ENCODE results near the gene SSTR3. TPM values are rescaled to one million over a fixed set of nuclear protein-coding genes. Genes with fewer than 3 reads are reported as not detected.

The SSTR3 gene
- total and polyA plus RNA-seq, 4 experiments from 2014 or later = 0.50 to 9.3 (median 4.8) TPM

- Histone ChIP-seq H3K9me3 (ENCODE audit: control insufficient read depth in 1 of 2, low read length in 2 of 2) (no peaks in the 10 kb centered on the region), H3K27me3 (ENCODE audit: insufficient read depth, low read length) (no peaks in the 10 kb centered on the region), H3K4me3 (ENCODE audit: low read length in 2 of 2) (peak overlapping the region; percentile 15 to 51), H3K4me1 (ENCODE audit: insufficient read depth, low read length) (peaks cover 73% of the 10 kb centered on the region), H3K27ac (ENCODE audit: low read depth, low read length) (peak overlapping the region; percentile 58), H3K36me3 (ENCODE audit: insufficient read depth, low read length) (peaks cover 5% of the 10 kb centered on the region)
- Mint-ChIP-seq H3K27ac (peak overlapping the region; percentile 87 to 98 (median 95)), H3K27me3 (no peaks in the 10 kb centered on the region), H3K36me3 (peaks cover 11 to 13% of the 10 kb centered on the region in 2 donors), H3K4me1 (peaks cover 58 to 79% (median 64%) of the 10 kb centered on the region in 4 donors), H3K4me3 (peak overlapping the region; percentile 67 to 90 (median 84)), H3K9me3 (peaks cover 0 to 3% (median 0%) of the 10 kb centered on the region in 8 donors)
- POLR2A ChIA-PET (ENCODE audit: partially characterized antibody) = interaction anchor here (0.6 to 12.4 kb wide), 17 partner anchors 13 to 266 kb away, joined by 3 to 646 read pairs (median 7); partner anchors contain the start of genes IL2RB, MFNG and RAC2
- DNase-seq = peak; percentile 86 to 96 (median 91)
- intact Hi-C loops (cut with micrococcal nuclease) = loop anchor here (1.0 to 2.0 kb wide), 4 partner anchors 11 to 42 kb away; no protein-coding TSS in a partner anchor
- CTCF ChIA-PET (ENCODE audit: partially characterized antibody) = interaction anchor here (0.7 to 5.5 kb wide), 10 partner anchors 9 to 140 kb away, joined by 3 to 62 read pairs (median 12); partner anchors contain the start of gene RAC2
Observed at GRCh38 chr22:37218771-37219411, 6.6 kb upstream of the SSTR3 start.

GRCh38 chr22:37218399-37218770, 6.1 kb upstream of the SSTR3 start:
- H3K27me3 Mint-ChIP-seq = no peaks in the 10 kb centered on the region
- H3K36me3 Mint-ChIP-seq = peaks cover 7 to 8% of the 10 kb centered on the region in 2 donors
- H3K27me3 ChIP-seq (ENCODE audit: insufficient read depth, low read length) = no peaks in the 10 kb centered on the region
- H3K9me3 ChIP-seq (ENCODE audit: control insufficient read depth in 1 of 2, low read length in 2 of 2) = no peaks in the 10 kb centered on the region
- ChIA-PET POLR2A (ENCODE audit: partially characterized antibody) (interaction anchor here (0.6 to 12.4 kb wide), 13 partner anchors 12 to 267 kb away, joined by 3 to 646 read pairs (median 11); partner anchors contain the start of genes MFNG and RAC2), CTCF (ENCODE audit: partially characterized antibody) (interaction anchor here (0.8 to 5.5 kb wide), 9 partner anchors 11 to 139 kb away, joined by 3 to 62 read pairs (median 19); partner anchors contain the start of gene RAC2)
- H3K27ac ChIP-seq (ENCODE audit: low read depth, low read length) = peak overlapping the region; percentile 58
- intact Hi-C loops (cut with micrococcal nuclease) = loop anchor here (2.0 kb wide), 1 partner anchor 42 kb away; no protein-coding TSS in a partner anchor
- DNase-seq = no peak
- H3K4me1 Mint-ChIP-seq = peaks cover 53 to 73% (median 59%) of the 10 kb centered on the region in 4 donors
- H3K27ac Mint-ChIP-seq = peak overlapping the region; percentile 87 to 98 (median 95)
- H3K4me3 Mint-ChIP-seq = peak overlapping the region; percentile 67 to 90 (median 84)
- peaks cover 68% of the 10 kb centered on the region for H3K4me1 ChIP-seq (ENCODE audit: insufficient read depth, low read length)
- peak overlapping the region in 1 of 2 donors; percentile 3 for H3K4me3 ChIP-seq (ENCODE audit: low read length in 2 of 2)
- peaks cover under 1% of the 10 kb centered on the region for H3K36me3 ChIP-seq (ENCODE audit: insufficient read depth, low read length)
- H3K9me3 Mint-ChIP-seq = peaks cover 0 to 3% (median 0%) of the 10 kb centered on the region in 8 donors

GRCh38 chr22:37215890-37216289, 3.6 kb upstream of the SSTR3 start:
- Histone ChIP-seq H3K27ac (ENCODE audit: low read depth, low read length) (no peak overlapping the region), H3K36me3 (ENCODE audit: insufficient read depth, low read length) (no peaks in the 10 kb centered on the region), H3K4me1 (ENCODE audit: insufficient read depth, low read length) (peaks cover 43% of the 10 kb centered on the region), H3K4me3 (ENCODE audit: low read length in 2 of 2) (no peak overlapping the region), H3K27me3 (ENCODE audit: insufficient read depth, low read length) (no peaks in the 10 kb centered on the region), H3K9me3 (ENCODE audit: control insufficient read depth in 1 of 2, low read length in 2 of 2) (no peaks in the 10 kb centered on the region)
- Mint-ChIP-seq H3K27ac (peak overlapping the region in 3 of 7 donors; percentile 29 to 41 (median 30)), H3K9me3 (peaks cover 0 to 2% (median 0%) of the 10 kb centered on the region in 8 donors), H3K36me3 (peaks cover 2 to 3% of the 10 kb centered on the region in 2 donors), H3K4me3 (peak overlapping the region in 1 of 8 donors; percentile 13), H3K27me3 (no peaks in the 10 kb centered on the region), H3K4me1 (peaks cover 31 to 48% (median 37%) of the 10 kb centered on the region in 4 donors)
- ChIA-PET POLR2A (ENCODE audit: partially characterized antibody) (interaction anchor here (0.6 to 12.4 kb wide), 4 partner anchors 16 to 53 kb away, joined by 3 to 646 read pairs (median 64); partner anchors contain the start of gene RAC2), CTCF (ENCODE audit: partially characterized antibody) (interaction anchor here (0.6 to 5.5 kb wide), 6 partner anchors 15 to 239 kb away, joined by 3 to 62 read pairs (median 12); partner anchors contain the start of gene RAC2)
- no peak for DNase-seq
- intact Hi-C loops (cut with micrococcal nuclease) = no loop called here

GRCh38 chr22:37214731-37215030, 2.4 kb upstream of the SSTR3 start:
- no peaks in the 10 kb centered on the region for H3K27me3 ChIP-seq (ENCODE audit: insufficient read depth, low read length)
- ChIA-PET CTCF (ENCODE audit: partially characterized antibody) (no interaction called here), POLR2A (ENCODE audit: partially characterized antibody) (interaction anchor here (1.4 to 12.4 kb wide), 3 partner anchors 10 to 22 kb away, joined by 3 to 646 read pairs (median 125); partner anchors contain the start of gene RAC2)
- no peak overlapping the region for H3K4me3 Mint-ChIP-seq
- no peak overlapping the region for H3K27ac ChIP-seq (ENCODE audit: low read depth, low read length)
- H3K4me1 Mint-ChIP-seq = peaks cover 22 to 36% (median 25%) of the 10 kb centered on the region in 4 donors
- H3K36me3 ChIP-seq (ENCODE audit: insufficient read depth, low read length) = no peaks in the 10 kb centered on the region
- intact Hi-C loops (cut with micrococcal nuclease) = no loop called here
- H3K4me1 ChIP-seq (ENCODE audit: insufficient read depth, low read length) = peaks cover 31% of the 10 kb centered on the region
- no peak for DNase-seq
- H3K27me3 Mint-ChIP-seq = no peaks in the 10 kb centered on the region
- H3K4me3 ChIP-seq (ENCODE audit: low read length in 2 of 2) = no peak overlapping the region
- H3K36me3 Mint-ChIP-seq = peaks cover 0 to 2% of the 10 kb centered on the region in 2 donors
- H3K27ac Mint-ChIP-seq = no peak overlapping the region
- no peaks in the 10 kb centered on the region for H3K9me3 ChIP-seq (ENCODE audit: control insufficient read depth in 1 of 2, low read length in 2 of 2)
- peaks cover 0 to 2% (median 0%) of the 10 kb centered on the region in 8 donors for H3K9me3 Mint-ChIP-seq

GRCh38 chr22:37213941-37214730, 1.9 kb upstream of the SSTR3 start:
- no peaks in the 10 kb centered on the region for H3K27me3 ChIP-seq (ENCODE audit: insufficient read depth, low read length)
- intact Hi-C loops (cut with micrococcal nuclease) = no loop called here
- no peak overlapping the region for H3K27ac ChIP-seq (ENCODE audit: low read depth, low read length)
- peaks cover 0 to under 1% (median 0%) of the 10 kb centered on the region in 8 donors for H3K9me3 Mint-ChIP-seq
- H3K36me3 ChIP-seq (ENCODE audit: insufficient read depth, low read length) = no peaks in the 10 kb centered on the region
- H3K4me1 ChIP-seq (ENCODE audit: insufficient read depth, low read length) = peaks cover 26% of the 10 kb centered on the region
- H3K4me3 ChIP-seq (ENCODE audit: low read length in 2 of 2) = no peak overlapping the region
- DNase-seq = no peak
- H3K4me1 Mint-ChIP-seq = peaks cover 18 to 32% (median 20%) of the 10 kb centered on the region in 4 donors
- H3K4me3 Mint-ChIP-seq = no peak overlapping the region
- no peaks in the 10 kb centered on the region for H3K9me3 ChIP-seq (ENCODE audit: control insufficient read depth in 1 of 2, low read length in 2 of 2)
- no peaks in the 10 kb centered on the region for H3K27me3 Mint-ChIP-seq
- CTCF ChIA-PET (ENCODE audit: partially characterized antibody) = no interaction called here
- POLR2A ChIA-PET (ENCODE audit: partially characterized antibody) = interaction anchor here (1.4 kb wide), 1 partner anchor 9 kb away, joined by 3 read pairs; no protein-coding TSS in a partner anchor
- peaks cover 0 to 2% of the 10 kb centered on the region in 2 donors for H3K36me3 Mint-ChIP-seq
- H3K27ac Mint-ChIP-seq = peak overlapping the region in 1 of 7 donors; percentile 65

GRCh38 chr22:37213218-37213855, 1.1 kb upstream of the SSTR3 start:
- Mint-ChIP-seq H3K27me3 (no peaks in the 10 kb centered on the region), H3K36me3 (peaks cover 0 to 2% of the 10 kb centered on the region in 2 donors), H3K4me3 (no peak overlapping the region), H3K9me3 (no peaks in the 10 kb centered on the region), H3K27ac (no peak overlapping the region), H3K4me1 (peaks cover 11 to 30% (median 17%) of the 10 kb centered on the region in 4 donors)
- ChIA-PET POLR2A (ENCODE audit: partially characterized antibody) (interaction anchor here (1.4 kb wide), 1 partner anchor 8 kb away, joined by 3 read pairs; no protein-coding TSS in a partner anchor), CTCF (ENCODE audit: partially characterized antibody) (interaction anchor here (0.8 kb wide), 1 partner anchor 14 kb away, joined by 3 read pairs; no protein-coding TSS in a partner anchor)
- no peak for DNase-seq
- H3K27ac ChIP-seq (ENCODE audit: low read depth, low read length) = no peak overlapping the region
- intact Hi-C loops (cut with micrococcal nuclease) = no loop called here
- no peaks in the 10 kb centered on the region for H3K27me3 ChIP-seq (ENCODE audit: insufficient read depth, low read length)
- H3K4me3 ChIP-seq (ENCODE audit: low read length in 2 of 2) = no peak overlapping the region
- no peaks in the 10 kb centered on the region for H3K36me3 ChIP-seq (ENCODE audit: insufficient read depth, low read length)
- no peaks in the 10 kb centered on the region for H3K9me3 ChIP-seq (ENCODE audit: control insufficient read depth in 1 of 2, low read length in 2 of 2)
- H3K4me1 ChIP-seq (ENCODE audit: insufficient read depth, low read length) = peaks cover 23% of the 10 kb centered on the region

Measured in CD4-positive, alpha-beta memory T cell (primary cell).